Measurements from ENCODE around the gene CALML6. TPM values are rescaled to one million over a fixed set of nuclear protein-coding genes. Genes with fewer than 3 reads are reported as not detected.
"Not testable (repeated sequence)": the region's sequence is repeated elsewhere in the genome, so short reads cannot be mapped to it uniquely, and the experiment has no call there.

CALML6 gene
- polyA plus RNA-seq, 4 donors: 0.18 to 2.6 TPM; not detected in 2

GRCh38 chr1:1927751-1928150, 12.7 kb downstream of the CALML6 start:
- Histone ChIP-seq H3K4me3 (ENCODE audit: low read depth in 1 of 3, low read length in 3 of 3) (no peak overlapping the region), H3K27me3 (ENCODE audit: control insufficient read depth in 3 of 3, insufficient read depth in 3 of 3, low read length in 3 of 3) (no peaks in the 10 kb centered on the region), H3K36me3 (ENCODE audit: control insufficient read depth in 3 of 3, insufficient read depth in 2 of 3, low read depth in 1 of 3, low read length in 3 of 3) (no peaks in the 10 kb centered on the region), H3K9me3 (ENCODE audit: control insufficient read depth in 2 of 2, insufficient read depth in 1 of 2, low read depth in 1 of 2, low read length in 1 of 2) (peaks cover 0 to 4% of the 10 kb centered on the region in 2 donors), H3K4me1 (ENCODE audit: control insufficient read depth in 3 of 3, insufficient read depth in 2 of 3, low read depth in 1 of 3, low read length in 2 of 3) (peaks cover 0 to 11% (median under 1%) of the 10 kb centered on the region in 3 donors), H3K27ac (ENCODE audit: low read depth in 1 of 3, low read length in 2 of 3) (no peak overlapping the region)
- DNase-seq: no peak
- no peak for FAIRE-seq
- WGBS, 3 donors: 81 to 82% (median 82%) methylated on average over 25 of the region's 25 CpGs

DNA sequence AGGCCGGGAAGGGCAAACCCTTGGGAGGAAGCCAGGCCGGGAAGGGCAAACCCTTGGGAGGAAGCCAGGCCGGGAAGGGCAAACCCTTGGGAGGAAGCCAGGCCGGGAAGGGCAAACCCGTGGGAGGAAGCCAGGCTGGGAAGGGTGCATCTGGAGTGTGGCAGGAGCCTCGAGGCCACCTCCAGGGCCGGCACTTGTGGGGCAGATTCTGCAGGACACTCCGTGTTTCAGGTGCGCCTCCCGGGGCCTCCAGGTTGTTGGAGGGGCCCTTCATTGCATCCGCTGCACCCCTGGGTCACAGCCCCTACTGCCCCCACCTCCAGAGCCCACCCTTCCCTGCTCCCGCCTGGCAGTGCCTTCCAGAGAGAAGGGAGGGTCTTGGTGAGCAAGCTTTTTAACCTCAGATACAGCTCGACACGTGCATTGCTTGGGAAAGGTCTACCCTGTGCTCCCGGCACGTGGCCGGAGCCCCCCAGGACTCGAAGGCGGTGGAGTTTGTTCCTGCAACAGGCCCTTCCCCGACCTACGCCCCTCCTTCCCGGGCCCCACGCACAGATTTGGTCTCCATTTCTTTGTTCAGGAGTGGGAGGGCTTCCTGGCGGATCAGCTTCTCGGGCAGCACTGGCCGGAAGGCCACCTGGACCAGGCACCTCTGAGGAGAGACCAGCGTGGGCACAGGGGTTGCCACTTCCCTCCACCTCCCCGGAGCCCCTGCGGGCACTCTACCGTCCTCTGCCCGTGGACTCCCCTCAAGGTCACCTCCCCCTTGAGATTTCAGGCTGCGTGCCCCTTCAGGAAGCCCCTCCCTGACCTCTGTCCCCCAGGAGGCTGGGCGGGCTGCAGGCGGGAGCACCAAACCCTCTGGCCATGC, 13.4 kb downstream of the CALML6 start:
- H3K9me3 ChIP-seq (ENCODE audit: control insufficient read depth in 2 of 2, insufficient read depth in 1 of 2, low read depth in 1 of 2, low read length in 1 of 2): peaks cover 0 to 4% of the 10 kb centered on the region in 2 donors
- no peak overlapping the region for H3K27ac ChIP-seq (ENCODE audit: low read depth in 1 of 3, low read length in 2 of 3)
- H3K36me3 ChIP-seq (ENCODE audit: control insufficient read depth in 3 of 3, insufficient read depth in 2 of 3, low read depth in 1 of 3, low read length in 3 of 3): no peaks in the 10 kb centered on the region
- H3K4me1 ChIP-seq (ENCODE audit: control insufficient read depth in 3 of 3, insufficient read depth in 2 of 3, low read depth in 1 of 3, low read length in 2 of 3): peaks cover 0 to 3% (median 0%) of the 10 kb centered on the region in 3 donors
- no peak overlapping the region for H3K4me3 ChIP-seq (ENCODE audit: low read depth in 1 of 3, low read length in 3 of 3)
- DNase-seq (no peak), FAIRE-seq (no peak)
- WGBS, 3 donors: 67 to 76% (median 70%) methylated on average over 29 to 33 of the region's 34 CpGs
- no peaks in the 10 kb centered on the region for H3K27me3 ChIP-seq (ENCODE audit: control insufficient read depth in 3 of 3, insufficient read depth in 3 of 3, low read length in 3 of 3)

- WGBS, 3 donors: 48 to 79% (median 73%) methylated on average over 9 to 10 of the region's 10 CpGs
- no peak overlapping the region for H3K4me3 ChIP-seq (ENCODE audit: low read depth in 1 of 3, low read length in 3 of 3)
- DNase-seq (no peak), FAIRE-seq (no peak)
- H3K27ac ChIP-seq (ENCODE audit: low read depth in 1 of 3, low read length in 2 of 3): no peak overlapping the region
- H3K4me1 ChIP-seq (ENCODE audit: control insufficient read depth in 3 of 3, insufficient read depth in 2 of 3, low read depth in 1 of 3, low read length in 2 of 3): no peaks in the 10 kb centered on the region
- H3K9me3 ChIP-seq (ENCODE audit: control insufficient read depth in 2 of 2, insufficient read depth in 1 of 2, low read depth in 1 of 2, low read length in 1 of 2): peaks cover 0 to 7% of the 10 kb centered on the region in 2 donors
- H3K27me3 ChIP-seq (ENCODE audit: control insufficient read depth in 3 of 3, insufficient read depth in 3 of 3, low read length in 3 of 3): no peaks in the 10 kb centered on the region
- H3K36me3 ChIP-seq (ENCODE audit: control insufficient read depth in 3 of 3, insufficient read depth in 2 of 3, low read depth in 1 of 3, low read length in 3 of 3): no peaks in the 10 kb centered on the region
Measured at GRCh38 chr1:1929102-1929638, 14.1 kb downstream of the CALML6 start.

- H3K9me3 ChIP-seq (ENCODE audit: control insufficient read depth in 2 of 2, insufficient read depth in 1 of 2, low read depth in 1 of 2, low read length in 1 of 2): peaks cover 0 to 11% of the 10 kb centered on the region in 2 donors
- no peak overlapping the region for H3K27ac ChIP-seq (ENCODE audit: low read depth in 1 of 3, low read length in 2 of 3)
- FAIRE-seq (no peak), DNase-seq (no peak)
- WGBS, 3 donors: 83 to 86% (median 85%) methylated on average over 37 to 38 of the region's 38 CpGs
- H3K4me1 ChIP-seq (ENCODE audit: control insufficient read depth in 3 of 3, insufficient read depth in 2 of 3, low read depth in 1 of 3, low read length in 2 of 3): no peaks in the 10 kb centered on the region
- no peak overlapping the region for H3K4me3 ChIP-seq (ENCODE audit: low read depth in 1 of 3, low read length in 3 of 3)
- H3K36me3 ChIP-seq (ENCODE audit: control insufficient read depth in 3 of 3, insufficient read depth in 2 of 3, low read depth in 1 of 3, low read length in 3 of 3): no peaks in the 10 kb centered on the region
- no peaks in the 10 kb centered on the region for H3K27me3 ChIP-seq (ENCODE audit: control insufficient read depth in 3 of 3, insufficient read depth in 3 of 3, low read length in 3 of 3)
Measured at GRCh38 chr1:1929639-1930545, 14.8 kb downstream of the CALML6 start.

- not testable (repeated sequence) for H3K27me3 ChIP-seq (ENCODE audit: control insufficient read depth in 3 of 3, insufficient read depth in 3 of 3, low read length in 3 of 3); H3K27ac ChIP-seq (ENCODE audit: low read depth in 1 of 3, low read length in 2 of 3); H3K4me3 ChIP-seq (ENCODE audit: low read depth in 1 of 3, low read length in 3 of 3); DNase-seq; H3K36me3 ChIP-seq (ENCODE audit: control insufficient read depth in 3 of 3, insufficient read depth in 2 of 3, low read depth in 1 of 3, low read length in 3 of 3); FAIRE-seq; H3K4me1 ChIP-seq (ENCODE audit: control insufficient read depth in 3 of 3, insufficient read depth in 2 of 3, low read depth in 1 of 3, low read length in 2 of 3); H3K9me3 ChIP-seq (ENCODE audit: control insufficient read depth in 2 of 2, insufficient read depth in 1 of 2, low read depth in 1 of 2, low read length in 1 of 2)
- WGBS, 3 donors: 80 to 93% (median 81%) methylated on average over 4 to 19 of the region's 21 CpGs
Measured at GRCh38 chr1:1934848-1935247, 19.8 kb downstream of the CALML6 start.

GRCh38 chr1:1937061-1937460, 22.0 kb downstream of the CALML6 start:
- no peak overlapping the region for H3K4me3 ChIP-seq (ENCODE audit: low read depth in 1 of 3, low read length in 3 of 3)
- H3K4me1 ChIP-seq (ENCODE audit: control insufficient read depth in 3 of 3, insufficient read depth in 2 of 3, low read depth in 1 of 3, low read length in 2 of 3): peaks cover 0 to 3% (median 0%) of the 10 kb centered on the region in 3 donors
- DNase-seq (no peak), FAIRE-seq (no peak)
- 59 to 74% (median 63%) methylated on average over 15 of the region's 15 CpGs for WGBS, 3 donors
- no peaks in the 10 kb centered on the region for H3K36me3 ChIP-seq (ENCODE audit: control insufficient read depth in 3 of 3, insufficient read depth in 2 of 3, low read depth in 1 of 3, low read length in 3 of 3)
- peaks cover 0 to 2% (median 0%) of the 10 kb centered on the region in 3 donors for H3K27me3 ChIP-seq (ENCODE audit: control insufficient read depth in 3 of 3, insufficient read depth in 3 of 3, low read length in 3 of 3)
- peaks cover 0 to 8% of the 10 kb centered on the region in 2 donors for H3K9me3 ChIP-seq (ENCODE audit: control insufficient read depth in 2 of 2, insufficient read depth in 1 of 2, low read depth in 1 of 2, low read length in 1 of 2)
- H3K27ac ChIP-seq (ENCODE audit: low read depth in 1 of 3, low read length in 2 of 3): no peak overlapping the region

DNA sequence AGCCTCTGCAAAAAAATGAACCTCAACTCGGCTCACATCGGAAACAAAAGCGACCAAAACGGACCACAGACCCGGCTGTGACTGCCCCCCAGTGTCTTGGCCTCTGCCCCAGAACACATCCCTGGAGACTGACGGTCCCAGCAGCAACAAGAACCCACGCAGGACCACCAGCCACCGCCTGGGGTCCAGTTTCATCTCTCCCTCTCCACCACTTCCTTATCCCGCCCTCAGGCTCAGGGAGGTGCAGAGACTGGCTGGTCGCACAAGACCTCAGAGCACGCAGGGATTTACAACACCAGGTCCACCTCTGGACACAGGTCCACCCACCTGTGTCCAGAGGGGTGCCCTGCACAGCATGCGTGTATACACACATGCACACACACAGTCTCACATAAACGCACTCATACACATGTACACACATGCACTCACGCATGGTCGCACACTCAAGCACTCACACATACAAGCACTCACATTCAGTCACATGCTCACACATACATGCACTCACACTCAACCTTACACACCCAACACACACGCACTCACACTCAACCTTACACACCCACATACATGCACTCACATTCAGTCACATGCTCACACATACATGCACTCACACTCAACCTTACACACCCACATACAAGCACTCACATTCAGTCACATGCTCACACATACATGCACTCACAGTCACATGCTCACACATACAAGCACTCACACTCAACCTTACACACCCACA, 22.7 kb downstream of the CALML6 start:
- H3K4me3 ChIP-seq (ENCODE audit: low read depth in 1 of 3, low read length in 3 of 3): no peak overlapping the region
- H3K27ac ChIP-seq (ENCODE audit: low read depth in 1 of 3, low read length in 2 of 3): no peak overlapping the region
- peaks cover 0 to 8% of the 10 kb centered on the region in 2 donors for H3K9me3 ChIP-seq (ENCODE audit: control insufficient read depth in 2 of 2, insufficient read depth in 1 of 2, low read depth in 1 of 2, low read length in 1 of 2)
- WGBS, 3 donors: 68 to 75% (median 74%) methylated on average over 16 of the region's 16 CpGs
- H3K36me3 ChIP-seq (ENCODE audit: control insufficient read depth in 3 of 3, insufficient read depth in 2 of 3, low read depth in 1 of 3, low read length in 3 of 3): no peaks in the 10 kb centered on the region
- FAIRE-seq (no peak), DNase-seq (no peak)
- peaks cover 0 to 2% (median 0%) of the 10 kb centered on the region in 3 donors for H3K27me3 ChIP-seq (ENCODE audit: control insufficient read depth in 3 of 3, insufficient read depth in 3 of 3, low read length in 3 of 3)
- H3K4me1 ChIP-seq (ENCODE audit: control insufficient read depth in 3 of 3, insufficient read depth in 2 of 3, low read depth in 1 of 3, low read length in 2 of 3): peaks cover 0 to 8% (median 0%) of the 10 kb centered on the region in 3 donors

- DNase-seq: no peak
- peaks cover 0 to 8% of the 10 kb centered on the region in 2 donors for H3K9me3 ChIP-seq (ENCODE audit: control insufficient read depth in 2 of 2, insufficient read depth in 1 of 2, low read depth in 1 of 2, low read length in 1 of 2)
- no peak for FAIRE-seq
- peaks cover 0 to 2% (median 0%) of the 10 kb centered on the region in 3 donors for H3K27me3 ChIP-seq (ENCODE audit: control insufficient read depth in 3 of 3, insufficient read depth in 3 of 3, low read length in 3 of 3)
- no peak overlapping the region for H3K4me3 ChIP-seq (ENCODE audit: low read depth in 1 of 3, low read length in 3 of 3)
- H3K4me1 ChIP-seq (ENCODE audit: control insufficient read depth in 3 of 3, insufficient read depth in 2 of 3, low read depth in 1 of 3, low read length in 2 of 3): peaks cover 0 to 11% (median 0%) of the 10 kb centered on the region in 3 donors
- WGBS, 3 donors: 76 to 77% (median 76%) methylated on average over 6 of the region's 6 CpGs
- no peaks in the 10 kb centered on the region for H3K36me3 ChIP-seq (ENCODE audit: control insufficient read depth in 3 of 3, insufficient read depth in 2 of 3, low read depth in 1 of 3, low read length in 3 of 3)
- H3K27ac ChIP-seq (ENCODE audit: low read depth in 1 of 3, low read length in 2 of 3): no peak overlapping the region
Measured at GRCh38 chr1:1938276-1938573, 23.2 kb downstream of the CALML6 start.
